AG09319 (cell line): Measurements from ENCODE around the gene DLX5.

Source experiments
- DNase-seq: peaks from one replicate; pipeline ENCODE4 v3.0.0-alpha.2; 2010; ENCODE audit warnings: low read depth; ENCODE audit errors: extremely low read depth
- TF ChIP-seq, protein P1 (sequence below): IDR thresholded peaks from 2 replicates; pipeline ENCODE4 v1.5.1; 2011; ENCODE audit warnings: low read depth, mild to moderate bottlenecking, inconsistent platforms, low read length, moderate library complexity

DLX5 gene

DNA sequence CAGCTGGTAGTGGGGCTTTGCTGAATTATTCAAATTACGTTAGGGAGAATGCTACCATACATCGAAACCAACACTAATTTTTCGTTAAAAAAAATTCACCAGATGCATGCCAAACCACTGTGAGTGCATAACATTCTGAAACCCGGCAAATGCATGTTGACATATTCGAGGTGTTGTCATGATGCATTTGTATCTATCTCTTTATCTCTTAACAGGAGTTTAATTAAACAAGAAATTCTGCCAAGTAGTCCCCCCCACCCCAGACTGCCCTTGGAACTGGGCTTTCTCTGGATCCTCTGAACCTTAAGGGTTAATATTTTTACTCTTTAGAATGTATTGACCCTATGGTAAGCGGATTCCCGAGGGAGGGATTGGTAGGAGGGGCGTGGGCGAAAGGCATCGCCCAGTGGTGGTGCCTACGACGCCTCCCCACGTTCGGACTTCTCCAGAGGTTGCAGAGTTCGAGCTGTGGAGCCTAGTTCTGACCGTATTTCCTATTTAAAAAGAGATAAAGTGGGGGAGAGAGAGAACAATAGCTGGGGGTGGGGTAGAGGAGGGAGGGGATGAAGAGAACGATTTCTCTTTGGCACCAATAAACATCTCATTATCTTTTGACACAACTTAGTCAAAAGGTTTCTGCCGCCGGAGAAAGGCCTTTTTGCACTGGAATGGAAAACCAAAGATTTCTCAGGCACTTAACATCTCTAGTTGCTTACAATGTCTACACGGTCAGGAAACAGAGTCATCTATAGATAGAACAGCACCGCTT is 12.1 kb downstream of the DLX5 start:
- TF ChIP-seq, protein P1, sequence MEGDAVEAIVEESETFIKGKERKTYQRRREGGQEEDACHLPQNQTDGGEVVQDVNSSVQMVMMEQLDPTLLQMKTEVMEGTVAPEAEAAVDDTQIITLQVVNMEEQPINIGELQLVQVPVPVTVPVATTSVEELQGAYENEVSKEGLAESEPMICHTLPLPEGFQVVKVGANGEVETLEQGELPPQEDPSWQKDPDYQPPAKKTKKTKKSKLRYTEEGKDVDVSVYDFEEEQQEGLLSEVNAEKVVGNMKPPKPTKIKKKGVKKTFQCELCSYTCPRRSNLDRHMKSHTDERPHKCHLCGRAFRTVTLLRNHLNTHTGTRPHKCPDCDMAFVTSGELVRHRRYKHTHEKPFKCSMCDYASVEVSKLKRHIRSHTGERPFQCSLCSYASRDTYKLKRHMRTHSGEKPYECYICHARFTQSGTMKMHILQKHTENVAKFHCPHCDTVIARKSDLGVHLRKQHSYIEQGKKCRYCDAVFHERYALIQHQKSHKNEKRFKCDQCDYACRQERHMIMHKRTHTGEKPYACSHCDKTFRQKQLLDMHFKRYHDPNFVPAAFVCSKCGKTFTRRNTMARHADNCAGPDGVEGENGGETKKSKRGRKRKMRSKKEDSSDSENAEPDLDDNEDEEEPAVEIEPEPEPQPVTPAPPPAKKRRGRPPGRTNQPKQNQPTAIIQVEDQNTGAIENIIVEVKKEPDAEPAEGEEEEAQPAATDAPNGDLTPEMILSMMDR = no peak
- no peak for DNase-seq

DNA sequence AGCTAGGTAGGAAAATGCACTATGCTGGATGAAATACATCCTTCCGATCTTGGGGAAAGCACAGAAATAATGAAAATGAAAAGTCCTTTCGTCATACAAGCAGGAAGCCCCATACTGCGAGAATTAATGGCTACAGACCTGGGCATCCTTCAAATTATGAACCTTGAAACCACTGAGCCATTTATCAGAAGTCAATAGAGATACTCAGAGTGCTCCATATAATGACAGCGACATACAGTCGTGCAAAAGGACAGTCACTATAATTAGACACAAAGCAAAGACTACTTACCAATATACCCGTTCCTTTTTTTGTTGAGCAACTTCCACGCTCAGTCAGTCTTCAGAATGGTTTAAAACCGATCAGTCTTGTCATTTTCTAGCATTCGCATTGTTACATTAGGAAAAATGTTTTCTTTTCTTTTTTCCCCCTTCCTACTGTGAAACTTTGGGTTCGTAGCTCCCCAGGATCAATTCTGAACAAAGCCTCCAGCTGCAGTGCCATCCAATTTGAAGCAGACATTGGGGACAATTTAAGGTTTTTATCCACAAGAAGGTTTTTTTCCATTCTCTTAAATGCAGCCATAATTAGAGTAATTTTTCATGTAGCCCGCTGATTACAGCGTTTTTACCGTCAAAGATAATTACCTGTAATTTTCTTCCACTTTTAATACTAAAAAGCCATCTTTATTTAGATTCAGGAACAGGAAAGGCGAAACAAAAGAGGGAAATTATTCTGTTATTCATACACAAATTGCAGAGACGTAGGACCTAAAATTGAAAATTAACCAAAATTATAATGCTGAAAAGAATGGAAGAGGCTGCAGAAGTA is 12.9 kb downstream of the DLX5 start:
- DNase-seq = no peak
- TF ChIP-seq, protein P1 = no peak

DNA sequence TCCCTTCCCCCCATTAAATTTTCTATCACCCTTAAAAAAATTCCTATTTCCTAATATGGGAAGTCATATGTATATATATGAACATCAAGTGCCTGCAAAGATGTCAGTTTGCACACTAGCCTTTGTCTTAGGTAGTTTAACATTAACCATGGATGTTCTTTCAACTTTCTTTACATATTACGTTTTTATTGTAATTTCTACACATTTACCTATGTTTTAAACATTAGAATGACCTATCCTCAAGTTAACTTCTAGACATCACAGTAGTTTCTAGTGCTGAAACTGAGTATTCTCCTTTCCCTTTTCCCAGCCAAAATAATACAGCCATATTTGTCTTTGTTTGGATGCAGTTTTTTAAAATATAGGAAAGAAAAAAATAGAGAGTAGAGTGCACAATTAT is 13.5 kb downstream of the DLX5 start:
- TF ChIP-seq, protein P1 = no peak
- DNase-seq = no peak

GRCh38 chr7:97009753-97010732 is 14.6 kb downstream of the DLX5 start:
- TF ChIP-seq, protein P1 = no peak
- DNase-seq = no peak

DNA sequence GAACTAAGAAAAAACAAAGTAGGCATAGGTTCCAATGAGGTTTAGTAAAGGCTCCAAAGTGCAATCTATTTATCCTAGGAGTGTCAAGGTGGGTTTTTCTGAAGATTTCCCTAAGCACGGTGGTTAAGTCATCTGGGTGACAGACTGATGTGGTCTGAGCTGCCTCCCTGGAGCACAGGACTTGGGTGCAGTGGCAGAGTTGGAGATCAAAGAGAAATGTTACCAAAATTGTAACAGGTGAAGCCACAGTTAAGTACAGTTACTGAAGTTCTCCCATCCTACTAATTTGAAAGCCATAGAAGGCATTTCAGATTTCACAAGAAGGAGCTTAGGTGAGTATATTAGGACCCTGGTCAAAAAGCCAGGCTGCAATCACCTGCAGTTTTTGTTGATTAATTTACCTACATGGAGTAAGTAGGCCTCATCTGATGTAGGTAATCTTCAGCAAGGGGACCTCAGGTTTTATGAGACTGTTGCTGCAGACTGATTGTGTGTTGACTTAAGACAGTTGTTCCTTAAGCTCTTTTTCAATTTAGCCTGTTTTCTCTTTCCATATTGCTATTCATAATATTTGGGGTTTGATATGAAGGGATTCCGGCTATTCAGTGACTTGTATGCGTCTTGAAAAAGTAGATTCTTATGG is 16.2 kb downstream of the DLX5 start:
- TF ChIP-seq, protein P1 = no peak
- DNase-seq = no peak

DNA sequence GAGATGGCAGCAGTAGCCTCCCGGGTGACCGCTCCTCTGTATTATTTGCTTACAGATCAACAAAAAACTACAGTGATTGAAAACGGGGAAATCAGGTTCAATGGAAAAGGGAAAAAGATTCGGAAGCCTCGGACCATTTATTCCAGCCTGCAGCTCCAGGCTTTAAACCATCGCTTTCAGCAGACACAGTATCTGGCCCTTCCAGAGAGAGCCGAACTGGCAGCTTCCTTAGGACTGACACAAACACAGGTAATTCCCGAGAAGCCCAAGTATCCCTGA is 17.1 kb downstream of the DLX5 start:
- no peak for DNase-seq
- TF ChIP-seq, protein P1 = no peak
